ENCODE data around the gene BICRA.

- TF ChIP-seq POLR2A (IDR thresholded peaks at IDR 0.05): no peak
- TF ChIP-seq CTCF (IDR thresholded peaks at IDR 0.05): no peak
Measured at GRCh38 chr19:47653856-47654255, 44.9 kb downstream of the BICRA start.

Data from adrenal gland (tissue), 5 donors.